HG03565 (cell line): ENCODE measurements around the gene NTSR1.

ENCODE experiments used
- ATAC-seq: cut with Tn5 transposase; IDR thresholded peaks from one replicate; pipeline ENCODE4 v1.9.1; 2021; ENCODE audit warnings: mild to moderate bottlenecking, moderate library complexity; ENCODE audit not compliant: unreplicated experiment

The NTSR1 gene

DNA sequence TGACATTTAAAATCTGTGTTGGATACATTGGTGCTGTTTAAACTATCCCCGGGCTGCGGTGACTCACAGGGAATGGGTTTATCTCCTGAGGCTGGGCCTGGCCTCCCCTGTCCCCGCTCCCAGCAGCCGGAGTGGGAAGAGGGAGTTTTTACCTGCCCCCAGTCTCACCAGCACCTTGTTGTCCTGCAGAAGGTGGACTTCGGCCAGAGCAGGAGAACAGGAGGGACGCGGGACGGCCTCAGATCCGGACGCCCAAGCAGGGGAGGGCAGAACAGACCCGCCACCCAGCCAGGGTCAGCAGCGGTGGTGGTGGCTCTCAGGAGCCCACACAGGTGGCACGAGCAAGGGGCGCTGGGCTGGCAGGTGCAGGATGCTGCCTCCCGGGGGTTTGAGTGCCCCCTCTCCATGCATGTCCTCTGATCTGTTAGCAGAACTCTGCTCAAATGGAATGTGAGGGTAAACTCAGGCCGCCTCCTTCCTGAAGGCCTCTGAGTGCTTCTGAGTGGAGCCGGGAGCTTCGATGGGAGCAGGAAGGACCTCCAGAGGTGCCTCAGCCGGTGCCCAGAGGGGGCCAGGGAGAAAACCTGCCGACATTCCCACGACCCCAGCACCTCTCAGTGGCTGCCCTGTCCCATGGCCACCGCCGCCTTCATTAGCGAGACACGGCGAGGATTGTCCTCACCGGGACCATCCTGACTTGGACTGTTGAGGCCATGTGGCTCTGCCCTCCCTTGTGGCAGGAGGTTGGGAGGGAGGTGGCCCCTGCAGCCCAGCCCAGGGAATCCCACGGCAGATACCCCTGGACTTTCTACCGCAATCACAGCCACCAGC is 44.2 kb downstream of the NTSR1 start:
- ATAC-seq: no peak

DNA sequence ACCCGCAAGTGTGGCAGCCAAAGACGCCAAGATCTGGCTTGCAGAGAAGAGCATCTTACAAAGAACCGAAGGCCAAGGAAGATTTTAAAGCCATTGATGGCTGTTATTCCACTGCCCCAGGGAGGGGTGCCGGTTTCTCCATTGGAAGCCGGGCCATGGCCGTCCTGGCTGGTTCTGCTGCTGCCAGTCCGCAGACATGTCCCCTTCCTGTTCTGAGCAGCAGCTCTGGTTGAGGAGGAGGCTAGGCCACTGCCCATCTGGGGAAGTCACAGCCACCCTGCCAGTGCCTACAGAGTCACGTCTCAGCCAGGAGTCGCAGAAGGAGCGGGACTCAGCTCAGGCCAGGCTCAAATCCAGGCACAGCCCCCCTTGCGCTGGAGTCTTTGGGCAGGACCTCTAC is 45.0 kb downstream of the NTSR1 start:
- no peak for ATAC-seq

DNA sequence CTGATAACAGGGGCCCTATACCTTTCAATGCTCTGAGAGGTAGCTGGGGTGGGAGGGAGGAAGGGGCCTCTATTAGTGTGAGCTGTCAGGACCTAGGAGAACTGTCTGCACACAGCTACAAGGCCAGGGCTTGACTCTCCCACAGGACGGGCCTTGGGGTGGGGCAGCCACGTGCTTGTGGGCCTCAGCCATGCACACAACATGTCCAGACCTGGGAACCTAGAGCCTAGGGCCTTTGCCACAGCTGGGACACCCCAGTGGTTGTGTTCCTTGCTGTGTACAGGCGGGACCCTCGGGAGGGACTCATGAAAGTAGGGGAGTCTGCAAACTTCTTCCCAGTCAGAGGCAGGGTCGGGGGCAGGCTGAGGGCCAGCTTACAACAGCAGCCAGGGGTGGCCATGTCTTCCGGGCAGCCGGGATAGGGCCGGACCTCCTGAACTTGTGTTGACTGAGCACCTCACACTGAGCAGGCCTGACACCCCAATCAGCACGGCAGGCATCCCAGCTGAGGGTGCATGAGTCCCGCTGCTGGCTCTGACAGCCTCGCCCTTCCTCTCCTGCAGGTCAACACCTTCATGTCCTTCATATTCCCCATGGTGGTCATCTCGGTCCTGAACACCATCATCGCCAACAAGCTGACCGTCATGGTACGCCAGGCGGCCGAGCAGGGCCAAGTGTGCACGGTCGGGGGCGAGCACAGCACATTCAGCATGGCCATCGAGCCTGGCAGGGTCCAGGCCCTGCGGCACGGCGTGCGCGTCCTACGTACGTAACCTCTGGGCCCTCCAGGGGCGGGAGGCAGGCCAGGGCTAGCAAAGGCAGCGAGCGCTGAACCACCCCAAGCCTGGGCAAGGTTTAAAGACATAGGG is 45.7 kb downstream of the NTSR1 start:
- no peak for ATAC-seq

DNA sequence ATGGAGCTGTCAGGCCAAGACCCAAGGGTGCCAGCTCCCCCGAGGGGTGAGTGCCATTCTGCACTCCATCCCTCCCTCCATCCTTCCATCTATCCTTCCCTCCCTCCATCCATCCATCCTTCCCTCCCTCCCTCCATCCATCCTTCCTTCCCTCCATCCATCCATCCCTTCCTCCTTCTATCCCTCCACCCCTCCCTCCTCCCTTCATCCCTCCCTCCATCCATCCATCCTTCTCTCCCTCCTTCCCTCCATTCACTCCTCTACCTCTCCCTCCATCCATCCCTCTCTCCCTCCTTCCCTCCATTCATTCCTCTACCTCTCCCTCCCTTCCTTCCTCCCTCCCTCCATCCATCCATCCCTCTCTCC is 46.3 kb downstream of the NTSR1 start:
- ATAC-seq: no peak

DNA sequence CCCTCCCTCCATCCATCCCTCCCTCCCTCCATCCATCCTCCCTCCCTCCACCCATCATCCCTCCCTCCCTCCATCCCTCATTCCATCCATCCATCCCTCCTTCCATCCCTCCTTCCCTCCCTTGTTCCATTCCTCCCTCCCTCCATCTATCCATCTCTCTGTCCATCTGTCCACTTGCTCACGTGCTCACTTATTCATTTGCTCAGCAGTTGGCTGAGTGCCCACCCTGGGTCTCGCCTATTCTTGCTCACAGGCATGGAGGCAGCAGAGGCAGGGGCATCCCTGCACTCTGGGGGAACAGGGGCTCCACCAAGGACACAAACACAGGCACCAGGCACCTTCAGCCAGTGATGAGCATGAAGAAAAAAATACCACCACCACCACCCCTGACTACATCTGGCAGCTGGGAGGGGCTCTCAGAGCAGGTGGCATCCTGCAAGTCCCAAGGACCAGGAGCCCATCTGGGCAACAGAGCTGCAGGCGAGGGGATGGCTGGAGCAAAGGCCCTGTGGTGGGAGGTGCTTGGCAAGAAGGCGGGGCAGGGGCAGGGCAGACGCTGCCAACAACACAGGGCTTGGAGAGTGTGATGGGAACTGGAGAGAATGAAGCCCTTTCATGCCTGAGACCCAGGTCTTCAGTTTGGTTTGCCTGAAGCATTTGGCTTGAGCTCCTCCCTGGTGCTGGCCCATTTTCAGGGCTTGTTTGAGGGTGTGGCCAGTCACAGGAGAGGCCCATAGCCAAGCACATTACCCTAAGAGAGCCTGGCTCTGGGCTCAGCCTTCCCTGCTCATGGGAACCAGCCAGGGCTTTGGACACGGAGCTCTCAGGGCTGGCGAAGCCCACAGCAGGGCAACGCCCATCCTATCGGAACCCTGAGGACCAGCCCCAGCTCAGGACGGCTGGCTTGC is 47.4 kb downstream of the NTSR1 start:
- no peak for ATAC-seq

DNA sequence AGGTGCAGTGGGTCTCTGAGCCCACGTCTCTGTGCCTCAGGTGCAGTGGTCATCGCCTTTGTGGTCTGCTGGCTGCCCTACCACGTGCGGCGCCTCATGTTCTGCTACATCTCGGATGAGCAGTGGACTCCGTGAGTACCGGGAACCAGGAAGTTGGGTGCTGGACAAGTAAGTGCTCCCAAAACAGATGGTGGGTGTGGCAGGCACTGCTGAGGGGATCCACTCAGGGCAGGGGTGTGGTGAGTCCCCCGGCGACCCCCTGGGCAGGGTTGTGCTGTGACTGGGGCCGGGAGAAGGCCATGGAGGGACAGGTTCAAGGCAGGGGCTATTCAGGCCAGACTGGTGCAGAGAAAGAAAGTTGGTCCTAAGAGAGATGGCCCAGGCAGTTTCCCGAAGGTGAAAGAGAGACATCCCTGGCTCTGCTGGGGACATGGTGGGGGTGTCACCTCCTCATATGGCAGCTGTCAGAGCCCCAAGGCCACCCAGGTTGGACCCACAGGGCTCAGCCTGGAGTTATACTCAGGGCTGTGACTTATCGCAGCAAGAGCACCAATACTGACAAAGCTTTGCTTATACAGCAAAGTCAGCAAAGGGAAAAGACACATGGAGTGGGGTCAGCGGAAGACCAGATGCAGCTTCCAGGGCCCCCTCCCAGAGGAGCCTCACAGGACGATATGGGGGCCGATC is 49.7 kb downstream of the NTSR1 start:
- no peak for ATAC-seq

DNA sequence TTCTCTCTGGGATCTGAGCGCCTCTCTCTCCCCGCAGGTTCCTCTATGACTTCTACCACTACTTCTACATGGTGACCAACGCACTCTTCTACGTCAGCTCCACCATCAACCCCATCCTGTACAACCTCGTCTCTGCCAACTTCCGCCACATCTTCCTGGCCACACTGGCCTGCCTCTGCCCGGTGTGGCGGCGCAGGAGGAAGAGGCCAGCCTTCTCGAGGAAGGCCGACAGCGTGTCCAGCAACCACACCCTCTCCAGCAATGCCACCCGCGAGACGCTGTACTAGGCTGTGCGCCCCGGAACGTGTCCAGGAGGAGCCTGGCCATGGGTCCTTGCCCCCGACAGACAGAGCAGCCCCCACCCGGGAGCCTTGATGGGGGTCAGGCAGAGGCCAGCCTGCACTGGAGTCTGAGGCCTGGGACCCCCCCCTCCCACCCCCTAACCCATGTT is 51.4 kb downstream of the NTSR1 start:
- ATAC-seq: no peak

DNA sequence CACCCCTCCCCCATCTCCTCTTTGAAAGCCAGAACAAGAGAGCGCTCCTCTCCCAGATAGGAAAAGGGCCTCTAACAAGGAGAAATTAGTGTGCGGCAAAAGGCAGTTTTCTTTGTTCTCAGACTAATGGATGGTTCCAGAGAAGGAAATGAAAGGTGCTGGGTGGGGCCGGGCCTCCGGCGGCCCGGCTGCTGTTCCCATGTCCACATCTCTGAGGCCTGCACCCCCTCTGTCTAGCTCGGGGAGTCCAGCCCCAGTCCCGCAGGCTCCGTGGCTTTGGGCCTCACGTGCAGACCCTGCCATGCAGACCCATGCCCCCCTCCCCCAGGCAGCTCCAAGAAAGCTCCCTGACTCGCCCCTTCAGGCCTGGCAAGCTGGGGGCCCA is 51.8 kb downstream of the NTSR1 start:
- no peak for ATAC-seq

DNA sequence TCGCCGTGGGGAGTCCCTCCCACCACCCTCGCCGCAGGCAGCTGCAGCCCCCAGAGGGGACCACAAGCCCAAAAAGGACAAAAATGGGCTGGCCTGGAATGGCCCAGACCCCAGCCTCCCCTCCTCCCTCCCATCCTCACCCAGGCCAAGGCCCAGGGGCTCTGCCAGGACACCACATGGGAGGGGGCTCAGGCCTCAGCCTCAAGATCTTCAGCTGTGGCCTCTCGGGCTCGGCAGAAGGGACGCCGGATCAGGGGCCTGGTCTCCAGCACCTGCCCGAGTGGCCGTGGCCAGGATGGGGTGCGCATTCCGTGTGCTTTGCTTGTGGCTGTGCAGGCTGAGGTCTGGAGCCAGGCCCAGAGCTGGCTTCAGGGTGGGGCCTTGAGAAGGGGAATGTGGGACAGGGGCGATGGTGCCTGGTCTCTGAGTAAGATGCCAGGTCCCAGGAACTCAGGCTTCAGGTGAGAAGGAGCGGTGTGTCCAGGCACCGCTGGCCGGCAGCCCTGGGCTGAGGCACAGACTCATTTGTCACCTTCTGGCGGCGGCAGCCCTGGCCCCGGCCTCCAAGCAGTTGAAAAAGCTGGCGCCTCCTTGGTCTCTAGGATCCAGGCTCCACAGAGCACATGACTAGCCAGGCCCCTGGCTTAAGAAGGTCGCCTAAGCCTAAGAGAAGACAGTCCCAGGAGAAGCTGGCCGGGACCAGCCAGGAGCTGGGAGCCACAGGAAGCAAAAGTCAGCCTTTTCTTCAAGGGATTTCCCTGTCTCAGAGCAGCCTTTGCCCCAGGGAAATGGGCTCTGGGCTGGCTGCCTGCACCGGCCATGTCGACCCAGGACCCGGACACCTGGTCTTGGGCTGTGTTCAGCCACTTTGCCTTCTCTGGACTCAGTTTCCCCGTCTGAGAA is 52.5 kb downstream of the NTSR1 start:
- no peak for ATAC-seq

DNA sequence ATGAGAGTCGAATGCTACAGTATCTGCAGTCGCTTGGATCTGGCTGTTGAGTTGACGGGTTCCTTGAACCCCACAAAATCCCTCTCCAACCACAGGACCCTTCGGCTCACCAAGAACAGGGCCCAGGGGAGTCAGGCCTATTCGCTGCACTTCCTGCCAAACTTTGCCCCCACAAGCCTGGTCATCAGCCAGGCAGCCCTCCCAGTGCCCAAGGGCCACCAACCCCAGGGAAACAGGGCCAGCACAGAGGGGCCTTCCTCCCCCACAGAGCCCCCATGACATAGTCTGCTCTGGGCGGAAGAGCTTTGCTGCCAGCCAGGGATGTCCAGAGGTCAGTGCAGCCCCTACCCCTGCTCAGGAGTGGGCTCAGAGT is 53.1 kb downstream of the NTSR1 start:
- ATAC-seq: no peak

DNA sequence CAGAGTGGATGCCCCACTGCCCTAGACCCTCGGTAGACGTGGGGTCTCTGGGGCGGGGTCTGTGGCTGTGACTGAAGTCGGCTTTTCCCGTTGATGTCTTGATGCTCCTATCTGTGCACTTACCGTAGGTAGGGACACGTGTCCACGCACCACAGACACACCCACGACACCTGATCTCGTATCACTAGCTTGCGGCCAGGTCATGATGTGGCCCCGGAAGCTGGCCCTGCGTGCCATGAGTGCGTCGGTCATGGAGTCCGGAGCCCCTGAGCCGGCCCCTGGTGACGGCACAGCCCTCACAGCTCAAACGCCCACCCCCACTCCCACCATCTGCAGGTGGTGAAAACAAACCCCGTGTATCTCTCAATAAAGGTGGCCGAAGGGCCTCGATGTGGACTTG is 53.7 kb downstream of the NTSR1 start:
- no peak for ATAC-seq

DNA sequence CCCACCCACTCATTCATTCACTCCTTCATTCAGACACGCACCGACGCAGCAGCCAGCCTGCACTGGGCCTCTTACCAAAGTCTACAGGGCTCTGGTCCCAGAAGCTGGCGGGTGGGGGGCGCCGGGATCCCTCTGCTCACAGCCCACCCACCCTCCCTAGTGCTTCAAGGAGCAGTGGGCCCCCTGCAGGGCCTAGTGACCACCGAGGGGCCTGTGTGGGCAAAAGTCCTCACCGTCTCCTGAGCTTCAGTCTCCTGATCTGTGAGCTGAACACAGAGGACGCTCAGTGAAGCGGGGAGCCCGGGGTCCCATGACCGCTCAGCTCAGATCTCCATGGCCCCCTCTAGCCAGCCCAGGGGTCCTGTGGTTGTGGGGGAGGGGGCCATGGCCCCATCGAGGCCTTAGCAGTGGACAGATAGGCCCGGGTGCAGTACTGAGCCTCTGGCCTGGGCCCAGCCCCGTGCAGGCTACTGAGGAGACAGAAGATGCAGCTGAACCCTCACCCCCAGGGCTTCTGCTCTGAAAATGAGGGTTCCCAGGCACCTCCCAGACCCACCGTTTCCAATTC is 54.2 kb downstream of the NTSR1 start:
- ATAC-seq: no peak

DNA sequence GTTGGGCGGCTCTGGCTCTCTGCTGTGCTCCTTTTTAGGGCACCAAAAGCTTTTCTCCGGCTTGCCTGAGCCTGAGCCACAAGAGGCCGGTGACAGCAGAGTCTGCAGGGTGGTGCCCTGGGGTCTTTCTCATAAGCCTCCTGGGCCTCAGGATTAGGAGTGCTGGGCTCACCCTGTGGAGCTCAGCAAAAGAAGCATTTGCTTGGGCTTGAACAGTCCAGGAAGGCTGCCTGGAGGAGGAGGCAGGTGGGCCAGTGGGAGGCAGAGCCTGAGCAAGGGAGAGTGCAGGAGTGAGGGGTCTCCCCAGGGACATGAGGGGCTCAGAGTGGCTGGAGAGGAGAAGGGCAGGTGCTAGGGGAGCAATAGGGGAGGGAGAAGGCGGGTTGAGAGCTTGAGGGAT is 54.8 kb downstream of the NTSR1 start:
- no peak for ATAC-seq

DNA sequence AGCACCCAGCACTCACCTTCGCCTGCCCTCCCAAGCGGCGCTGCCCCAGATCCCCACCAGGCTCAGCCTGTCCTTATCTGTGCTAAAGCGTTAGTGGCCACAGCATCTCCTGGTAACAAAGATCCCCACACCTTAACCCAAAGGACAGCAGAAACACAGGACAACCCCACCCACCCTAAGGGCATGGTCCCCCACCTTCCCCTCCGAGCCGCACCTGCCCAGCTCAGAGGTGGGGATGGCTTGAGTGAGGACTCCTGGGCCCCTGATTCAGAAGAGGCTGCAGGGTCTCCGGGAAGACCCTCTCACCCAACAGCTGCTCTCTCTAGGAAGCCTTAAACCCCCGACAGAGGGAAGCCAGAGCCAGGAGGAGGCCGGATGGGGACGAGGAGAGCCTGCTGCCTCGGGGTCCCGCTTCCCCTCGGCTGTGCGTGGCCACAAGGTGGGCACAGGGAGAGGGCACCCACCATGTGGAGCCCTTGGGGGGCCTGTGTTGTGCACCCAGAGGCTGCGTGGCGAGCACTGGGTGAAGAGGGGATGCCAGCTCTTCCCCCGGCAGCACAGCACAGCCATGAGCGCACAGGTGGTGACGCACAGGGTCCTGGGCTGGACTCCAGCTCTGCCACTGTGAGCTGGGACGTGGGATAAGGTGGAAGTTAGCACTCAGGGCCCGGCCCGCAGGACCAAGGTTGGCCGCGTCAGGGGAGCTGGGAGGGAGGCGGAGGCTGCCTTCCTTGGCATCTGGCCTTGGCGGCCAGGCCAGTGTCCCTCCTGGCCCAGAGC is 55.7 kb downstream of the NTSR1 start:
- no peak for ATAC-seq

DNA sequence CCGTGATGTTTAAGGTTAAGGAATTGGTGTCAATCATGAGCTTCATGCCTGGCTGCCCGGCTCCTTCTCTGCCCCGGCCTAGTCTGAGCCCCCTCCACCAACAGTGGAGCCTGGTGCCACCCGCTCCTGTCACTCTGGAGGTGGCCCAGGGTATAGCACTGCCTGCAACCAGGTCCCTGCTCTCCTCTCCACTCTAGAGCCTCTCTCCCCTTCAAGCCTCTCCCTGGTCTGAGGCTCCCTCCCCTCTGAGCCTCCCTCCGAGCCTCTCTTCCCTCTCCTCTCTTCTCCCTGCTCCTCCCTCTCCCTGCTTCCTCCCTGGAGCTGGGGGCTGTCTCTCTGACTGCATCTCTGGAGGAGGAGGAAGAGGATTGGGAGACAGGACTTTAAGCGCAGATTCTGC is 56.4 kb downstream of the NTSR1 start:
- ATAC-seq: no peak

DNA sequence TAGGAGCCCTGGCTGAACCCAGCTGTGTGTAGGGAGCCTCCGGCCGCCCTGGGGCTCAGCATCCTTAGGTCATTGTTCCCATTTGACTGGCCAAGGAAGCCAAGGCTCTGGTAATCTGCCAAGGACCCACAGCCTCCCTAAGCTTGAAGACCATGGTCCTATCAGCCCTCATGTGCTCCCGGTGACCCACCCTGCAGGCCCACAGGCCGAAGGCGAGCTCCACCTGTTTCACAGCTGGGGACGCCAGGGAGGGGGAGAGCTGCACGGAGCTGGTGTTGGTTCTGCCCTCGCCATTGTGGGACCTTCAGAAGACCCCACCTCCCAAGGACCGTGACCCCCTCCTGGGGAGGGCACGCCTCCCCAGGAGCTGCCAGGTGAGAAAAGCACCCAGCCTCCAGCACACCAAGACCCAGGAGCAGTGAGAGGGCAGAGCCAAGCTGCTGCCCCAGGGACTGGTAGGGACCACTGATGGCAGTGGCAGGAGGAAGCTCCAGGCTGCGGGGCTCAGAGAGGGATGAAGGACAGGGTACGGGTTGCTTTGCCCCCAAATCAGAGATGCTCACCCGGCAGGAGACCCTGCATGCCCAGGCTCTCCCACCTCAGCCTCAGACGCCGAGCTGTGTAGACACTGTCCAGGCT is 56.9 kb downstream of the NTSR1 start:
- ATAC-seq: no peak

DNA sequence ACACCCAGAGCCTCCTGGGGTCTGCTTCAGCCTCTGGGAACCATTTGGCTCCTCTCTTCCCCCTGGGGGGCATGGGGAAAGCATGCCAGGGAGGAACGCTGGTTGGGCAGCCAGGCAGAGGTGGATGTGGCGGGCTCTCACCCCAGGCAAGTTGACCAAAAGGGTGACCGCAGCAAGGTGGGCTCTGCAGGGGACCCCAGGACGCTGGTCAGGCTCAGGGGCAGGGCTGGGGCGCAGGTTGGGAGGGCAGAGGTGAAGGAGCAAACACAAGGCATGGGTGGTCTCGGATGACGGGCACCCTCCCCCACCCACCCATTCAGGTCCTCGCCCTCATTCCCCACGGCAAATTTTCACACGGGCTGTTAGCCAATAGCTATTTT is 57.4 kb downstream of the NTSR1 start:
- no peak for ATAC-seq

DNA sequence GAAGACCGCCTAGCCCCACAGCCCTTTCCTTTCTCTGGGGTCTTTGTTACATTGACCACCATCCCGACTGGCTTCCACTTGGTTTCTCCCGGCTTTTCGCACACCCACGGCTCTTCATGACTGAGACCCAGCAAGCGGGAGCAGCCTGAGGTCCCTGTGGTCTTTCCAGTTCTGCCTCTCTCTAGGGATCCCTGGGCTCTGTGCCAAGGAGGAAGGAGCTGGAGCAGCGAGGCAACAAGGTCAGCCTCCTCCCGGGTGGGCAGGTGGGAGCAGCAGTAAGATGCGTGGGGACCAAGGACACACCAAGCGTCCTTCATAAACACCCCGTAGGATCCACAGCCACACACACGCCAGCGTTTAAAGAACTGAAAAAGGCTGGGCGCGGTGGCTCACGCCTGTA is 58.1 kb downstream of the NTSR1 start:
- no peak for ATAC-seq
